ENCODE measurements around the gene ZNF540. TPM values are rescaled to one million over a fixed set of nuclear protein-coding genes. Genes with fewer than 3 reads are reported as not detected.
A peak's percentile ranks its signal among the peaks of the same experiment; 100 is the strongest.

The ZNF540 gene
- total RNA-seq, 4 donors from 2014 or later: 4.2 to 10.5 (median 6.5) TPM

DNA sequence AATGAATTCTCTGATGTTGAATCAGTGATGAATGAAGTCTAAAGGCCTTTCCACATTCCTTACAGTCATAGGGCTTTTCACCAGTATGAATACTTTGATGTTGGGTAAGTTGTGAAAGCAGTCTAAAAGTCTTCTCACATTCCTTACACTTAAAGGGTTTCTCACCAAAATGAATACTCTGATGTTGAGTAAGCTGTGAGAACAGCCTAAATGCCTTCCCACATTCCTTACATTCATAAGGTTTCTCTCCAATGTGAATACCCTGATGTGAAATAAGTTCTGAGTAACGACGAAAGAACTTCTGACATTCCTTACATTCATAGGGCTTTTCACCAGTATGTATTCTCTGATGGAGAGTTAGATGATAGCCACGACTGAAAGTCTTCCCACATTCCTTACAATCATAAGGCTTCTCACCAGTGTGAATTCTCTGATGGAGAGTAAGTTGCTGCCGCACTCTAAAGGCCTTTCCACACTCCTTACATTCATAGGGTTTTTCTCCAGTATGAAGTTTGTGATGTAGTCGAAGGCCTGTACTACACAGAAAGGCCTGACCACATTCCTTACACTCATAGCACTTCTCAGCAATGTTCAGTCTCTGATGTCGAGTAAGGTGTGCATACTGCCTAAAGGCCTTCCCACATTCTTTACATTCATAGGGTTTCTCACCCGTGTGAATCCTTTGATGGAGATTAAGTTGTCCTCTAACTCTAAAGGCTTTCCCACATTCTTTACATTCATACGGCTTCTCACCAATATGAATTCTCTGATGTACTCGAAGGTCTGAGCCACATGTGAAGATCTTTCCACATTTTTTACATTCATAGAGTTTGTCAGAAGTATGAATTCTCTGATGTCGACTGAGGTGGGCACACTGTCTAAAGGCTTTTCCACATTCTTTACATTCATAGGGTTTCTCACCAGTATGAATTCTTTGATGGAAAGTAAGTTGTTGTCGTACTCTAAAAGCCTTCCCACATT, 40.7 kb downstream of the ZNF540 start:
- WGBS, 2 donors: 97% methylated on average over 11 of the region's 11 CpGs
- Histone ChIP-seq H3K36me3 (peaks cover 0 to 74% (median 29%) of the 10 kb centered on the region in 3 donors), H3K4me3 (no peak overlapping the region), H3K9me3 (peaks cover 5 to 98% (median 58%) of the 10 kb centered on the region in 4 donors), H3K4me1 (no peaks in the 10 kb centered on the region), H3K27me3 (no peaks in the 10 kb centered on the region), H3K27ac (no peak overlapping the region)
- DNase-seq (ENCODE audit: low spot score in 2 of 2): no peak
- TF ChIP-seq, protein P1, sequence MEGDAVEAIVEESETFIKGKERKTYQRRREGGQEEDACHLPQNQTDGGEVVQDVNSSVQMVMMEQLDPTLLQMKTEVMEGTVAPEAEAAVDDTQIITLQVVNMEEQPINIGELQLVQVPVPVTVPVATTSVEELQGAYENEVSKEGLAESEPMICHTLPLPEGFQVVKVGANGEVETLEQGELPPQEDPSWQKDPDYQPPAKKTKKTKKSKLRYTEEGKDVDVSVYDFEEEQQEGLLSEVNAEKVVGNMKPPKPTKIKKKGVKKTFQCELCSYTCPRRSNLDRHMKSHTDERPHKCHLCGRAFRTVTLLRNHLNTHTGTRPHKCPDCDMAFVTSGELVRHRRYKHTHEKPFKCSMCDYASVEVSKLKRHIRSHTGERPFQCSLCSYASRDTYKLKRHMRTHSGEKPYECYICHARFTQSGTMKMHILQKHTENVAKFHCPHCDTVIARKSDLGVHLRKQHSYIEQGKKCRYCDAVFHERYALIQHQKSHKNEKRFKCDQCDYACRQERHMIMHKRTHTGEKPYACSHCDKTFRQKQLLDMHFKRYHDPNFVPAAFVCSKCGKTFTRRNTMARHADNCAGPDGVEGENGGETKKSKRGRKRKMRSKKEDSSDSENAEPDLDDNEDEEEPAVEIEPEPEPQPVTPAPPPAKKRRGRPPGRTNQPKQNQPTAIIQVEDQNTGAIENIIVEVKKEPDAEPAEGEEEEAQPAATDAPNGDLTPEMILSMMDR (IDR thresholded peaks at IDR 0.05): no peak
- TF ChIP-seq EP300 (IDR thresholded peaks at IDR 0.05) (no peak), POLR2A (IDR thresholded peaks at IDR 0.05) (no peak)

DNA sequence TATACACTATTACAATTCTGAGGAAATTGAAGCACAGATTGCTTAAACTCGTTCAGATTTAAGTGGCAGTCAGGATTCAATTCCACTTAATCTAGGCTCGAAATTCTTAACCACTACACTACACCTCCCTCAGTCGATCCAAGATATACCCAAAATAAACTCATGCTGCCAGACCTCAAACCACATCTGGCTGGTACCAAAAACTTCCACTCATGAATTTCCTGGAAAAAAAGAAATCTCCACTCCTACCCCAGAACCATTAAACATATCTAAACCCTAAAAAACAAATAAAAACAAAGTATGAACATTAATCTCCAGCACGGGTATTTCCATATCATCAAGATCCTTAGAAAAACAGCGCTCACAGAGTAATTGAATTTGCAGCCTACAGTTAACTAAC, 59.4 kb downstream of the ZNF540 start:
- peaks cover 0 to 10% (median 3%) of the 10 kb centered on the region in 4 donors for H3K9me3 ChIP-seq
- TF ChIP-seq, protein P1 (IDR thresholded peaks at IDR 0.05): no peak
- TF ChIP-seq EP300 (IDR thresholded peaks at IDR 0.05) (no peak), POLR2A (IDR thresholded peaks at IDR 0.05) (no peak)
- peak overlapping the region in 3 of 4 donors; percentile 81 to 88 (median 82) for H3K27ac ChIP-seq
- H3K27me3 ChIP-seq: no peaks in the 10 kb centered on the region
- no peak for DNase-seq (ENCODE audit: low spot score in 2 of 2)
- H3K4me3 ChIP-seq: peak overlapping the region; percentile 47 to 94 (median 82)
- peaks cover 0 to 31% (median 11%) of the 10 kb centered on the region in 4 donors for H3K4me1 ChIP-seq
- WGBS, 2 donors: 2 to 3% methylated on average over 5 of the region's 5 CpGs
- peaks cover 0 to 22% (median 0%) of the 10 kb centered on the region in 3 donors for H3K36me3 ChIP-seq

DNA sequence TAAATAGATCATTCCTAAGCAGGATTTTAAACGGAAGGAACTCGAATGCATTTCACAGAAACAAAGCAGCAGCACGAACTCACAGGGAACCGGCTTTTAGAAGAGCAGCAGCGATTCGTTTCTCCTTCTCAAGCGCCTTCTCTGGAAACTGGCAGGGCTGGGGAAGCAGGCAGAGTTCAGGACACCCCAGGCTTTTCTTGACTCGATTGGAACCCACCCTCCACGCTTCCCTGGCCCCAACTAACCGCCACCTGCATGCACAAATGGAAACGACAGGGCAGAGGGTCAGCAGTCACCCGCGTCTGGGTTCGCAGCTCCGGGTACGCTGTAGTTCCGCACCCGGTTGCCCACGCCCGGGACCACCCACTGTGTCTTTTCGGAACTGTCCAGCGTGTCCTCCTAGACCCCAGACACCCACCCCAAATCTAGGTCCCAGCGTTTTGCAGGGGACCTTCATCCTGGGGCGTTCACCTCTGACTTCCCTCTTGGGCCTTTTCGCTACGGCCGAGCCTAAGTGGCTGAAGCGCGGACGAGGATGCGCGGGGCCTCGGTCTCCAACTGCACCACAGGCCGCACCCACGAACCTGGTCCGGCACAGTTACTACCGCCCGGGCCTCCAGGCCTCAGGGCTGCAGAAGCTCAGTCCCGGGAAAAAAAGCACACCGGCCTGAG, 60.1 kb downstream of the ZNF540 start:
- peaks cover 0 to 31% (median 11%) of the 10 kb centered on the region in 4 donors for H3K4me1 ChIP-seq
- 0% methylated on average over 40 of the region's 40 CpGs for WGBS, 2 donors
- H3K27me3 ChIP-seq: no peaks in the 10 kb centered on the region
- H3K9me3 ChIP-seq: peaks cover 0 to 10% (median 1%) of the 10 kb centered on the region in 4 donors
- H3K27ac ChIP-seq: peak overlapping the region; percentile 81 to 94 (median 85)
- peak in 1 of 2 donors; percentile 4 for DNase-seq (ENCODE audit: low spot score in 2 of 2)
- TF ChIP-seq EP300 (IDR thresholded peaks at IDR 0.05): no peak
- TF ChIP-seq, protein P1 (IDR thresholded peaks at IDR 0.05): no peak
- TF ChIP-seq POLR2A (IDR thresholded peaks at IDR 0.05): no peak
- H3K4me3 ChIP-seq: peak overlapping the region; percentile 47 to 94 (median 82)
- H3K36me3 ChIP-seq: peaks cover 0 to 15% (median 0%) of the 10 kb centered on the region in 3 donors

DNA sequence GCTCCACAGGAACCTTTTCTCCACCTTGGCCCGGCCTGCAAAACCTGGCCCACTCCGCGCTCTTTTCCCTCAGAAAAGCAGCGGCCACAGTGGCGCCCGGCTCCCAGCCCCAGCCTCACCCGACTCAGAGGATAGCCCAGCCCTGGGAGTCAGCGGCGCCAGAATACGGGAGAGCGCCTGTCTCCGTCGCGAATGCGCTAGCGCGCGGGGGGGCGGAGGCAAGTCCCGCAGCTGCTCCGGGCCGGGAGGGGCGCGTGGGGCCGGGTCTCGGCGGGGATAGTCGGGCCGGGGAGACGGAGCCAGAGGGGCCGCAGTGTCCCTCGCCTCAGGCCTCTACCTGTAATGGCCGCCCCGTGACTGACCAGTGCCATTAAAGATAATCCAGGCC, 60.6 kb downstream of the ZNF540 start, which contains the start of gene ZFP30:
Gene ZFP30, minus strand, starts transcription at position 165 of the 388 bp plus-strand sequence. CDS start 7,643 bp downstream, outside the sequence.
- TF ChIP-seq, protein P1 (IDR thresholded peaks at IDR 0.05): no peak
- TF ChIP-seq EP300 (IDR thresholded peaks at IDR 0.05) (no peak), POLR2A (IDR thresholded peaks at IDR 0.05) (no peak)
- peak; percentile 63 to 77 for DNase-seq (ENCODE audit: low spot score in 2 of 2)
- peak within 1 kb of the TSS; percentile 47 to 94 (median 82) for H3K4me3 ChIP-seq
- peaks cover 0 to 14% (median 0%) of the 10 kb centered on the region in 3 donors for H3K36me3 ChIP-seq
- peaks cover 0 to 10% (median 0%) of the 10 kb centered on the region in 4 donors for H3K9me3 ChIP-seq
- WGBS, 2 donors: 0% methylated on average over 2 to 30 of the region's 34 CpGs
- peak within 1 kb of the TSS; percentile 81 to 94 (median 85) for H3K27ac ChIP-seq
- H3K27me3 ChIP-seq: no peaks in the 10 kb centered on the region
- peaks cover 0 to 31% (median 11%) of the 10 kb centered on the region in 4 donors for H3K4me1 ChIP-seq
